Suprapubic skin (tissue), 3 donors: ENCODE measurements around the gene ATP6V1G1.

Source experiments
- CTCF ChIP-seq, 2 donors: fragments of 200-600 bp in 1 of 2; fragments of 450-650 bp in 1 of 2; sonication (generic) in 1 of 2; IDR thresholded peaks; one replicate each; pipeline ENCODE4 v1.5.1; 2016 to 2019; ENCODE audit warnings: antibody characterized with exemption in 2 of 2, mild to moderate bottlenecking in 1 of 2, moderate library complexity in 1 of 2
- POLR2A ChIP-seq, 2 donors: fragments of 450-650 bp; IDR thresholded peaks; one replicate each; pipeline ENCODE4 v1.6.1; 2017; ENCODE audit warnings: antibody characterized with exemption in 2 of 2, mild to moderate bottlenecking in 2 of 2, moderate library complexity in 2 of 2

DNA sequence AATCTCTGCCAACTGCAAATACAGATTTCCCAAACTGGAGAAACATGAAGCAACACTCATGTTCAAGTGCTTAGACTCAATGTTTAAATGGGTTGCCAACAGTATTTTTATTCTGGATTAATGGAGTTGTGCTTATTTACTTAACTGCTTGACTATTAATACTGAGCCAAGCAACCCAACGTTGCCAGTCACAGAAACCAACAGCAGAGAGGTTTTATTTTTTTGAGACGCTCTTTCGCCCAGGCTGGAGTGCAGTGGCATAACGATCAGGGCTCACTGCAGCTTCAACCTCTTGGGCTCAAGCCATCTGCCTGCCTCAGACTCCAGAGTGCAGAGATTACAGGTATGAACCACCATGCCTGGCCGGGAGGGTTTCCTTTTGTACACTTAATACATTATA lies 15.1 kb downstream of the ATP6V1G1 start:
- TF ChIP-seq POLR2A (IDR thresholded peaks at IDR 0.05) (no peak), CTCF (IDR thresholded peaks at IDR 0.05) (no peak)
